ENCODE data around the gene LRBA.

DNA sequence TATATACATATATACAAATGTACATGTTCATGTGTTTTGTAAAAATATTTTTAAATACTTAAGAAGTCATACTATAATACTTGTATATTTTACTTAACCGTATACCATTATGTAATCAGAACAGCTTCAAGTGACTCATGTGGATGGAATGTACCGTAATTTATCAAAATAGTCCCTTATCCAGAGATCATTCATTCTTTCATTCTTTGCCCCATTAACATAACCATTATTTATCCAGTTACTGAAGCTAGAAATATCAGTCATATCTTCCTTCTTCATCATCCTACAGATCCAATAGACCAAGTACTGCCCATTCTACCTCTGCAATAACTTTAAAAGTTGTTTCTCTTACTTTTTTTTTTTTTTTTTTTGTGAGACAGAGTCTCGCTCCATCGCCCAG lies 268.9 kb downstream of the LRBA start:
- TF ChIP-seq, protein P1, sequence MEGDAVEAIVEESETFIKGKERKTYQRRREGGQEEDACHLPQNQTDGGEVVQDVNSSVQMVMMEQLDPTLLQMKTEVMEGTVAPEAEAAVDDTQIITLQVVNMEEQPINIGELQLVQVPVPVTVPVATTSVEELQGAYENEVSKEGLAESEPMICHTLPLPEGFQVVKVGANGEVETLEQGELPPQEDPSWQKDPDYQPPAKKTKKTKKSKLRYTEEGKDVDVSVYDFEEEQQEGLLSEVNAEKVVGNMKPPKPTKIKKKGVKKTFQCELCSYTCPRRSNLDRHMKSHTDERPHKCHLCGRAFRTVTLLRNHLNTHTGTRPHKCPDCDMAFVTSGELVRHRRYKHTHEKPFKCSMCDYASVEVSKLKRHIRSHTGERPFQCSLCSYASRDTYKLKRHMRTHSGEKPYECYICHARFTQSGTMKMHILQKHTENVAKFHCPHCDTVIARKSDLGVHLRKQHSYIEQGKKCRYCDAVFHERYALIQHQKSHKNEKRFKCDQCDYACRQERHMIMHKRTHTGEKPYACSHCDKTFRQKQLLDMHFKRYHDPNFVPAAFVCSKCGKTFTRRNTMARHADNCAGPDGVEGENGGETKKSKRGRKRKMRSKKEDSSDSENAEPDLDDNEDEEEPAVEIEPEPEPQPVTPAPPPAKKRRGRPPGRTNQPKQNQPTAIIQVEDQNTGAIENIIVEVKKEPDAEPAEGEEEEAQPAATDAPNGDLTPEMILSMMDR (IDR thresholded peaks at IDR 0.05; ENCODE audit: low read length) = no peak
- TF ChIP-seq EZH2 (IDR thresholded peaks at IDR 0.05; ENCODE audit: borderline replicate concordance, low read length) = no peak

Data from OCI-LY1 (cell line).